B cell (primary cell): Measurements from ENCODE around the gene PTPRF. TPM values are rescaled to one million over a fixed set of nuclear protein-coding genes. Genes with fewer than 3 reads are reported as not detected.

ENCODE experiments used
- ATAC-seq: fragments of 200-7000 bp; cut with Tn5 transposase; one replicate; pipeline ENCODE4 v1.10.0; 2021; ENCODE audit warnings: low read depth, mild to moderate bottlenecking, moderate number of reproducible peaks, moderate library complexity
- CTCF ChIA-PET: fragments of 350-600 bp; sonication (Branson Sonifier 250); formaldehyde crosslinking; loops from one replicate; lab custom pipeline; 2021; ENCODE audit warnings: antibody characterized with exemption, inconsistent platforms; lab: Charles Lee
- POLR2A ChIA-PET: fragments of 350-600 bp; sonication (Branson Sonifier 250); formaldehyde crosslinking; loops from one replicate; lab custom pipeline; 2021; ENCODE audit warnings: antibody characterized with exemption; lab: Charles Lee
- DNase-seq: peaks from one replicate; pipeline ENCODE4 v3.0.0; 2013
- H2AFZ ChIP-seq: 2 replicates; pipeline ENCODE4 v1.6.1; 2012; ENCODE audit warnings: mild to moderate bottlenecking, low read depth, low read length; ENCODE audit not compliant: insufficient read depth, poor library complexity, severe bottlenecking
- H3K27ac ChIP-seq, 2 donors: 1 replicate in 1 of 2; 2 replicates in 1 of 2; pipeline ENCODE4 v1.5.1; 2012 to 2013; ENCODE audit warnings: low read length in 2 of 2, mild to moderate bottlenecking in 2 of 2, moderate library complexity in 1 of 2
- H3K27me3 ChIP-seq, 4 experiments: fragments of 200-600 bp in 1 of 4; sonication (generic) in 1 of 4; replicated peaks in 1 of 4; 1 replicate in 2 of 4; 2 replicates in 2 of 4; pipeline versions ENCODE4 v1.6.1 to v1.7.0; 2013 to 2016; ENCODE audit warnings: low read length in 3 of 4, mild to moderate bottlenecking in 2 of 4, mixed read lengths in 1 of 4, moderate library complexity in 1 of 4; ENCODE audit not compliant: insufficient read depth in 4 of 4, control insufficient read depth in 3 of 4; ENCODE audit errors: control extremely low read depth in 1 of 4
- H3K36me3 ChIP-seq, 2 experiments: replicated peaks in 1 of 2; 1 replicate in 1 of 2; 2 replicates in 1 of 2; pipeline versions ENCODE4 v1.6.1 to v1.7.1; 2013; ENCODE audit warnings: low read length in 1 of 2; ENCODE audit not compliant: insufficient read depth in 2 of 2, control insufficient read depth in 1 of 2; ENCODE audit errors: control extremely low read depth in 1 of 2, extremely low read depth in 1 of 2
- H3K4me1 ChIP-seq, 2 donors: fragments of 200-600 bp in 1 of 2; sonication (generic) in 1 of 2; 1 replicate in 1 of 2; 2 replicates in 1 of 2; pipeline versions ENCODE4 v1.5.1 to v1.6.1; 2013 to 2017; ENCODE audit warnings: low read length in 2 of 2; ENCODE audit not compliant: control insufficient read depth in 2 of 2, insufficient read depth in 2 of 2
- H3K4me2 ChIP-seq: replicated peaks from 2 replicates; pipeline ENCODE3; 2012; ENCODE audit warnings: mild to moderate bottlenecking, low read depth, low read length; ENCODE audit not compliant: poor library complexity, severe bottlenecking
- H3K4me3 ChIP-seq, 5 experiments: fragments of 200-600 bp in 1 of 5; sonication (generic) in 1 of 5; 1 replicate in 3 of 5; 2 replicates in 2 of 5; pipeline versions ENCODE4 v1.5.1 to v1.7.0; 2011 to 2016; ENCODE audit warnings: low read length in 4 of 5, mild to moderate bottlenecking in 4 of 5, low read depth in 2 of 5, control low read depth in 1 of 5, moderate library complexity in 1 of 5; ENCODE audit not compliant: insufficient read depth in 1 of 5; ENCODE audit errors: control extremely low read depth in 1 of 5, extremely low read depth in 1 of 5
- H3K79me2 ChIP-seq: fragments of 200-600 bp; sonication (generic); one replicate; pipeline ENCODE4 v1.6.0; 2016; ENCODE audit warnings: low read length; ENCODE audit not compliant: control insufficient read depth, insufficient read depth
- H3K9ac ChIP-seq: fragments of 200-600 bp; sonication (generic); 2 replicates; pipeline ENCODE4 v1.6.1; 2017; ENCODE audit warnings: mild to moderate bottlenecking, low read length, moderate library complexity
- H3K9me3 ChIP-seq, 3 donors: one replicate each; pipeline versions ENCODE4 v1.6.1 to v1.7.1; 2013; ENCODE audit warnings: low read length in 2 of 3; ENCODE audit not compliant: control insufficient read depth in 2 of 3, insufficient read depth in 1 of 3; ENCODE audit errors: control extremely low read depth in 1 of 3
- H4K20me1 ChIP-seq: 2 replicates; pipeline ENCODE4 v1.6.0; 2012; ENCODE audit warnings: mild to moderate bottlenecking, low read length; ENCODE audit not compliant: insufficient read depth, control insufficient read depth, poor library complexity, severe bottlenecking
- H3K27ac Mint-ChIP-seq: one replicate; pipeline ENCODE4 v1.8.0; 2021; ENCODE audit warnings: mixed read lengths
- H3K27me3 Mint-ChIP-seq: one replicate; pipeline ENCODE4 v1.8.0; 2021; ENCODE audit warnings: mixed read lengths
- H3K4me1 Mint-ChIP-seq: one replicate; pipeline ENCODE4 v1.8.0; 2021; ENCODE audit warnings: mixed read lengths
- H3K4me3 Mint-ChIP-seq: one replicate; pipeline ENCODE4 v1.8.0; 2021; ENCODE audit warnings: mixed read lengths
- H3K9me3 Mint-ChIP-seq: one replicate; pipeline ENCODE4 v1.8.0; 2022; ENCODE audit warnings: mixed read lengths; ENCODE audit not compliant: insufficient read depth
- CTCF ChIP-seq: fragments of 200-600 bp; IDR thresholded peaks from one replicate; pipeline ENCODE4 v1.8.0; 2022; ENCODE audit warnings: antibody characterized with exemption, mild to moderate bottlenecking
- EZH2 ChIP-seq: IDR thresholded peaks from 2 replicates; pipeline ENCODE4 v1.6.1; 2012; ENCODE audit warnings: borderline replicate concordance, low read depth, mild to moderate bottlenecking, moderate library complexity, low read length; ENCODE audit not compliant: insufficient read depth, poor library complexity, severe bottlenecking
- whole genome bisulfite sequencing: methylation state at CpG from one replicate; pipeline ENCODE4 v1.1.5; 2013; ENCODE audit warnings: missing lambda C conversion rate; ENCODE audit not compliant: insufficient coverage; 5-methylcytosine and 5-hydroxymethylcytosine counted together
- intact Hi-C: fragments of 100-400 bp; cut with micrococcal nuclease; formaldehyde crosslinking; loops from one replicate; pipeline ENCODE4 v1.10.0; 2022
- polyA plus RNA-seq: library from polyadenylated mRNA; depleted of rRNA; stranded (reverse); fragments of >200 nt; gene quantifications from 2 replicates; pipeline ENCODE4 v1.2.3, GENCODE V29; 2012
- total RNA-seq, 2 donors: library from RNA; stranded (reverse); fragments of 120-200 nt in 1 of 2; gene quantifications; 1 replicate in 1 of 2; 2 replicates in 1 of 2; pipeline versions ENCODE4 v1.2.3 to v1.2.4, GENCODE V29; 2013 to 2022

Gene PTPRF
- total and polyA plus RNA-seq, 2 donors (not counting 1 experiment from before 2014, with no cell fraction given): 0.07 to 0.13 TPM

DNA sequence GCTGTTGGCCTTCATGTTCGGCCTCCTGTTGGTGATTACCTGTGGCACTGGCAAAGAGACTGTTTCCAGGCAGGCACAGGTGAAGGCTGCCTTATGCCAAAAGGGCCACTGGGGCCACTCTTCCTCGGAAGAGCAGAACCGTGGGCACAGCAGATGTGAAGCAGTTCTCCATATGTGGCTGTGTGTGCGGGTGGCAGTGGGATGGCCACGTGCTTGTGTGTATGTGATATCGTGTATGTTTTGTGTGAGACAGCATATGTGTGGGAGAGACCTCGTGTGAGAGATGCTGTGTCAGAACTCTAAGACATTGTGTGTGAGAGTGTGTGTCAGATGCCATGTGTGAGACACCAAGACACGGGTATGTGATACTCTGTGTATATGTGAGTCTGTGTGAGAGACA lies 65.9 kb downstream of the PTPRF start:
- H3K27ac ChIP-seq: no peak overlapping the region
- no peak overlapping the region for H3K4me2 ChIP-seq
- DNase-seq (no peak), ATAC-seq (no peak)
- no peaks in the 10 kb centered on the region for H3K79me2 ChIP-seq
- 91% methylated on average over 8 of the region's 8 CpGs for WGBS
- no peak overlapping the region for H3K27ac Mint-ChIP-seq
- H3K4me1 Mint-ChIP-seq: no peaks in the 10 kb centered on the region
- POLR2A ChIA-PET: no interaction called here
- no peak overlapping the region for H3K4me3 ChIP-seq
- H3K4me3 Mint-ChIP-seq: no peak overlapping the region
- H3K27me3 Mint-ChIP-seq: no peaks in the 10 kb centered on the region
- intact Hi-C loops: no loop called here
- no peak overlapping the region for H2AFZ ChIP-seq
- H3K9me3 ChIP-seq: no peaks in the 10 kb centered on the region
- CTCF ChIA-PET: no interaction called here
- no peaks in the 10 kb centered on the region for H3K4me1 ChIP-seq
- no peaks in the 10 kb centered on the region for H3K9me3 Mint-ChIP-seq
- H4K20me1 ChIP-seq: no peaks in the 10 kb centered on the region
- no peaks in the 10 kb centered on the region for H3K27me3 ChIP-seq
- H3K9ac ChIP-seq: no peak overlapping the region
- H3K36me3 ChIP-seq: no peaks in the 10 kb centered on the region
- TF ChIP-seq EZH2: no peak
- no peak for TF ChIP-seq CTCF

DNA sequence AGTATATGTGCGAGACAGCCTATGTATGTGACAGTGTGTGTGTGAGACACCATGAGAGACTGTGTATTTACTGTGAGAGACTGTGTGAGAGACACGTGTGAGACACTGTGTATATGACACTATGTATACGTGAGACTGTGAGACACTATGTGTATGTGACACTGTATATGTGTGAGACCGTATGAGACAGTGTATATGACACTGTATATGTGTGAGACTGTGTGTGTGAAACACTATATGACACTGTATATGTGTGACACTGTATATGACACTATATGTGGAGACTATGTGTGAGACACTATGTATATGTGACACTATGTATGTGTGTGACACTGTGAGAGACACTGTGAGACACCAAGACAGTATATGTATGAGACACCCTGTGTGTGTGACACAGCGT lies 66.3 kb downstream of the PTPRF start:
- 89% methylated on average over 5 of the region's 5 CpGs for WGBS
- ATAC-seq (no peak), DNase-seq (no peak)
- no peaks in the 10 kb centered on the region for H3K36me3 ChIP-seq
- no peaks in the 10 kb centered on the region for H3K79me2 ChIP-seq
- Mint-ChIP-seq H3K4me3 (no peak overlapping the region), H3K9me3 (no peaks in the 10 kb centered on the region), H3K4me1 (no peaks in the 10 kb centered on the region), H3K27ac (no peak overlapping the region), H3K27me3 (no peaks in the 10 kb centered on the region)
- no peak overlapping the region for H2AFZ ChIP-seq
- ChIA-PET CTCF (no interaction called here), POLR2A (no interaction called here)
- H3K9me3 ChIP-seq: no peaks in the 10 kb centered on the region
- no peak overlapping the region for H3K4me3 ChIP-seq
- H4K20me1 ChIP-seq: no peaks in the 10 kb centered on the region
- TF ChIP-seq CTCF: no peak
- no peak for TF ChIP-seq EZH2
- H3K9ac ChIP-seq: no peak overlapping the region
- intact Hi-C loops: no loop called here
- no peak overlapping the region for H3K27ac ChIP-seq
- H3K4me1 ChIP-seq: no peaks in the 10 kb centered on the region
- no peaks in the 10 kb centered on the region for H3K27me3 ChIP-seq
- no peak overlapping the region for H3K4me2 ChIP-seq
